ENCODE results near the gene TMEM256. TPM values are rescaled to one million over a fixed set of nuclear protein-coding genes. Genes with fewer than 3 reads are reported as not detected.

The TMEM256 gene
- total and polyA plus RNA-seq, 9 of the 15 experiments (the other 6 are each of a cell fraction or from before 2014, with no cell fraction given): 43.4 to 177 (median 68.5) TPM

- no peak for TF ChIP-seq ZNF277 (CRISPR knock-in tag; IDR thresholded peaks at IDR 0.05; ENCODE audit: borderline replicate concordance)
- TF ChIP-seq ZNF408 (CRISPR knock-in tag; IDR thresholded peaks at IDR 0.05; ENCODE audit: low read depth): no peak
- TF ChIP-seq TSHZ1 (CRISPR knock-in tag; IDR thresholded peaks at IDR 0.05): no peak
- no peak for TF ChIP-seq SMAD1 (IDR thresholded peaks at IDR 0.05; ENCODE audit: low read depth, low read length, partially characterized antibody)
- TF ChIP-seq ZBTB33 (CRISPR knock-in tag; IDR thresholded peaks at IDR 0.05): no peak
- peak in 1 of 2 experiments; percentile 50; a peak in 1 of 4 replicates for TF ChIP-seq MAZ (CRISPR knock-in tag; conservative IDR thresholded peaks at IDR 0.05 in 1 of 2, IDR thresholded peaks at IDR 0.05 in 1 of 2)
- no peak; the same call in none of the 2 replicates for TF ChIP-seq SUPT5H (IDR thresholded peaks at IDR 0.05)
- TF ChIP-seq GTF2B (IDR thresholded peaks at IDR 0.05; ENCODE audit: extremely low read depth, insufficient read length): no peak
- no peak for TF ChIP-seq RBM15 (IDR thresholded peaks at IDR 0.05; ENCODE audit: insufficient read depth, low read length)
- no peak for TF ChIP-seq TSC22D4 (tag; IDR thresholded peaks at IDR 0.05)
- TF ChIP-seq RAD21 (CRISPR knock-in tag; conservative IDR thresholded peaks at IDR 0.05 in 1 of 2, IDR thresholded peaks at IDR 0.05 in 1 of 2): peak in 1 of 2 experiments; percentile 38; a peak in 2 of 4 replicates
- no peak for TF ChIP-seq SLC30A9 (CRISPR knock-in tag; IDR thresholded peaks at IDR 0.05)
- TF ChIP-seq ZBED1 (IDR thresholded peaks at IDR 0.05): no peak
- TF ChIP-seq E2F1 (CRISPR knock-in tag; IDR thresholded peaks at IDR 0.05): no peak
Observed at GRCh38 chr17:7435676-7436555, 32.0 kb upstream of the TMEM256 start (continued).
